K562 (cell line): ENCODE measurements around the gene PES1. TPM values are rescaled to one million over a fixed set of nuclear protein-coding genes. Genes with fewer than 3 reads are reported as not detected.

Experiments used
- ATAC-seq: fragments of 200-7000 bp; cut with Tn5 transposase; 3 replicates; pipeline ENCODE4 v1.9.1; 2020; ENCODE audit warnings: moderate library complexity
- BruUV-seq: library from RNA; stranded (reverse); fragments of 400-500 nt; replicated peaks from 2 replicates; lab custom pipeline; 2021; lab: Mats Ljungman, UMichigan
- CTCF ChIA-PET: fragments of 300-600 bp; formaldehyde crosslinking; extraction: SDS; loops from one replicate; lab custom pipeline; 2021; ENCODE audit warnings: low intra/inter-chr PET ratio; lab: Yijun Ruan, JAX
- POLR2A ChIA-PET: fragments of 300-600, 350-650 bp; sonication (Branson Sonifier 250); formaldehyde crosslinking; extraction: SDS; loops from one replicate; lab custom pipeline; 2021; ENCODE audit warnings: antibody characterized with exemption, inconsistent platforms; lab: Yijun Ruan, JAX
- DNase-seq, 4 experiments: peaks; one replicate each; pipeline versions ENCODE4 v3.0.0 to v3.0.0-alpha.2; 2011 to 2018; ENCODE audit warnings: low spot score in 3 of 4, mixed read lengths in 3 of 4; ENCODE audit errors: extremely low read depth in 1 of 4
- FAIRE-seq: peaks from 2 replicates; lab custom pipeline; 2011; peaks lifted over from hg19 to GRCh38; lab: Jason Lieb, UNC
- H2AFZ ChIP-seq: 2 replicates; pipeline ENCODE4 v1.6.0; 2011; ENCODE audit warnings: low read depth, low read length, control low read depth, inconsistent platforms
- H3K27ac ChIP-seq: fragments of 200-600 bp; 3 replicates; pipeline ENCODE4 v1.8.0; 2011; ENCODE audit warnings: low read depth, mild to moderate bottlenecking, control low read depth, inconsistent platforms, low read length, moderate library complexity, mixed read lengths; ENCODE audit errors: extremely low read depth
- H3K27me3 ChIP-seq, 2 experiments: fragments of 300-600 bp in 1 of 2; 2 replicates in 1 of 2; 3 replicates in 1 of 2; pipeline versions ENCODE4 v1.6.0 to v1.8.0; 2011; ENCODE audit warnings: inconsistent platforms in 2 of 2, low read length in 2 of 2, mild to moderate bottlenecking in 1 of 2, mixed read lengths in 1 of 2, moderate library complexity in 1 of 2; ENCODE audit not compliant: control insufficient read depth in 2 of 2, insufficient read depth in 2 of 2
- H3K36me3 ChIP-seq: fragments of 300-600 bp; 3 replicates; pipeline ENCODE4 v1.8.0; 2011; ENCODE audit warnings: mild to moderate bottlenecking, low read length, inconsistent platforms; ENCODE audit not compliant: control insufficient read depth, insufficient read depth
- H3K4me1 ChIP-seq, 2 experiments: fragments of 200-600 bp in 1 of 2; replicated peaks in 1 of 2; 2 replicates in 1 of 2; 3 replicates in 1 of 2; pipeline versions ENCODE4 v1.5.1 to v1.8.0; 2011; ENCODE audit warnings: inconsistent platforms in 2 of 2, low read length in 2 of 2, mild to moderate bottlenecking in 1 of 2, mixed read lengths in 1 of 2, moderate library complexity in 1 of 2; ENCODE audit not compliant: control insufficient read depth in 2 of 2, insufficient read depth in 2 of 2
- H3K4me2 ChIP-seq: 2 replicates; pipeline ENCODE4 v1.6.1; 2011; ENCODE audit warnings: low read length, control low read depth, inconsistent platforms, mixed read lengths; ENCODE audit not compliant: insufficient read depth
- H3K4me3 ChIP-seq: fragments of 200-600 bp; sonication (generic), shearing (Covaris generic); 2 replicates; pipeline ENCODE4 v1.5.1; 2016; ENCODE audit warnings: control low read depth, inconsistent platforms
- H3K79me2 ChIP-seq: fragments of 200-600 bp; 3 replicates; pipeline ENCODE4 v1.8.0; 2011; ENCODE audit warnings: low read length, inconsistent platforms; ENCODE audit not compliant: control insufficient read depth, insufficient read depth
- H3K9ac ChIP-seq, 2 experiments: 2 replicates each; pipeline versions ENCODE4 v1.6.0 to v1.6.1; 2011; ENCODE audit warnings: low read depth in 2 of 2, low read length in 2 of 2, control low read depth in 1 of 2, inconsistent platforms in 1 of 2, mild to moderate bottlenecking in 1 of 2, mixed read lengths in 1 of 2; ENCODE audit not compliant: insufficient read depth in 1 of 2
- H3K9me1 ChIP-seq: one replicate; pipeline ENCODE4 v1.6.0; 2011; ENCODE audit warnings: inconsistent platforms, mild to moderate bottlenecking, low read length, moderate library complexity; ENCODE audit not compliant: control insufficient read depth, insufficient read depth
- H3K9me3 ChIP-seq: replicated peaks from 2 replicates; pipeline ENCODE4 v1.5.1; 2011; ENCODE audit warnings: low read depth, low read length, inconsistent platforms; ENCODE audit not compliant: control insufficient read depth, insufficient read depth
- H4K20me1 ChIP-seq: replicated peaks from 2 replicates; pipeline ENCODE4 v1.6.1; 2011; ENCODE audit warnings: low read length, inconsistent platforms, mixed read lengths; ENCODE audit not compliant: control insufficient read depth, insufficient read depth
- ATF1 ChIP-seq, 2 experiments: fragments of 450-650 bp in 1 of 2; IDR thresholded peaks; 2 replicates each; pipeline ENCODE4 v1.6.1; 2016; ENCODE audit warnings: missing compliant biosample characterization in 1 of 2, missing genetic modification characterization in 1 of 2
- CBFB ChIP-seq: sonication (generic); formaldehyde crosslinking; IDR thresholded peaks from 2 replicates; pipeline ENCODE4 v1.4.0; 2020; ENCODE audit warnings: mild to moderate bottlenecking, missing genetic modification reagents
- CHD4 ChIP-seq: fragments of 200-600 bp; sonication (generic); IDR thresholded peaks from 3 replicates; pipeline ENCODE4 v1.6.1; 2012; ENCODE audit warnings: low read depth, mild to moderate bottlenecking, mixed read lengths, low read length, inconsistent platforms; ENCODE audit not compliant: insufficient read depth, insufficient replicate concordance, poor library complexity, severe bottlenecking
- ELK3 ChIP-seq: fragments of 450-650 bp; formaldehyde crosslinking; IDR thresholded peaks from 2 replicates; pipeline ENCODE4 v1.4.0; 2020; ENCODE audit warnings: mild to moderate bottlenecking
- FOXJ3 ChIP-seq: sonication (generic); formaldehyde crosslinking; IDR thresholded peaks from 2 replicates; pipeline ENCODE4 v1.4.0; 2020; ENCODE audit warnings: mild to moderate bottlenecking, missing genetic modification reagents
- HMG20A ChIP-seq: fragments of 450-650 bp; formaldehyde crosslinking; conservative IDR thresholded peaks from 2 replicates; pipeline ENCODE4 v1.4.0; 2020; ENCODE audit warnings: mild to moderate bottlenecking, mixed read lengths
- NKRF ChIP-seq: fragments of 450-650 bp; IDR thresholded peaks from 2 replicates; pipeline ENCODE4 v1.6.1; 2016; ENCODE audit warnings: borderline replicate concordance
- NR2F6 ChIP-seq: fragments of 450-650 bp; formaldehyde crosslinking; IDR thresholded peaks from 2 replicates; pipeline ENCODE4 v1.4.0; 2020; ENCODE audit warnings: mild to moderate bottlenecking
- PHF20 ChIP-seq: fragments of 450-650 bp; IDR thresholded peaks from 2 replicates; pipeline ENCODE4 v1.6.1; 2018; ENCODE audit not compliant: partially characterized antibody
- ZBTB33 ChIP-seq: sonication (generic); formaldehyde crosslinking; IDR thresholded peaks from 2 replicates; pipeline ENCODE4 v1.8.1; 2023; ENCODE audit warnings: mild to moderate bottlenecking, missing genetic modification reagents
- ZBTB9 ChIP-seq: fragments of 450-650 bp; formaldehyde crosslinking; IDR thresholded peaks from 2 replicates; pipeline ENCODE4 v1.4.0; 2020; ENCODE audit warnings: mild to moderate bottlenecking, moderate library complexity
- ZNF24 ChIP-seq: fragments of 450-650 bp; IDR thresholded peaks from 2 replicates; pipeline ENCODE4 v1.6.1; 2016
- ZNF41 ChIP-seq: fragments of 250-450 bp; sonication (Bioruptor Pico); conservative IDR thresholded peaks from 2 replicates; pipeline ENCODE4 v1.4.0; 2020; ENCODE audit warnings: mild to moderate bottlenecking
- whole genome bisulfite sequencing: fragments of 100-300 bp; shearing (Covaris generic); methylation state at CpG from one replicate; pipeline ENCODE4 v1.1.6; 2016; ENCODE audit warnings: low coverage, mixed read lengths; ENCODE audit not compliant: insufficient coverage; ENCODE audit errors: missing lambda C conversion rate; 5-methylcytosine and 5-hydroxymethylcytosine counted together
- in situ Hi-C: fragments of 300-500 bp; cut with MboI; formaldehyde crosslinking; loops from 4 replicates; pipeline ENCODE4 v1.15.0; 2018; ENCODE audit warnings: inconsistent platforms, mixed read lengths
- intact Hi-C: fragments of 100-400 bp; cut with micrococcal nuclease; formaldehyde crosslinking; loops from 2 replicates; pipeline ENCODE4 v1.14.2; 2022
- polyA plus RNA-seq, 8 experiments: library from polyadenylated mRNA; depleted of rRNA in 4 of 8; stranded (reverse) in 5 of 8; unstranded in 3 of 8; fragments of >200 nt; fragmentation: Nextera tagmentation in 2 of 8; fragmentation: Illumina TruSeq in 1 of 8; extraction: Ambion mirVana in 2 of 8; extraction: Trizol in 1 of 8; gene quantifications; 2 replicates each; pipeline versions ENCODE4 v1.2.1 to v1.2.3, GENCODE V29; 2011 to 2014; ENCODE audit warnings: inconsistent platforms in 1 of 8, missing spikeins in 1 of 8
- total RNA-seq, 7 experiments: library from RNA; depleted of rRNA in 6 of 7; stranded (reverse); fragments of >200 nt in 6 of 7; fragmentation: Illumina TruSeq in 2 of 7; extraction: Trizol in 2 of 7; gene quantifications; 2 replicates each; pipeline versions ENCODE4 v1.2.1 to v1.2.3, GENCODE V29; 2011 to 2021; ENCODE audit warnings: low replicate concordance in 1 of 7

Gene PES1
- total and polyA plus RNA-seq, 9 of the 15 experiments (the other 6 are each of a cell fraction or from before 2014, with no cell fraction given): 6.5 to 158 (median 94.3) TPM

GRCh38 chr22:30596199-30596598, 4.5 kb upstream of the PES1 start:
- Histone ChIP-seq H3K27ac (no peak overlapping the region), H4K20me1 (no peaks in the 10 kb centered on the region), H3K4me1 (no peaks in the 10 kb centered on the region), H3K9ac (no peak overlapping the region), H3K9me1 (no peaks in the 10 kb centered on the region), H2AFZ (no peak overlapping the region), H3K36me3 (no peaks in the 10 kb centered on the region), H3K4me3 (no peak overlapping the region), H3K9me3 (no peaks in the 10 kb centered on the region), H3K79me2 (peaks cover 7% of the 10 kb centered on the region), H3K4me2 (no peak overlapping the region), H3K27me3 (no peaks in the 10 kb centered on the region)
- intact Hi-C loops (no loop called here), in situ Hi-C loops (no loop called here)
- no peak for TF ChIP-seq NKRF
- no peak for TF ChIP-seq ZBTB9 (CRISPR knock-in tag)
- no peak for TF ChIP-seq ELK3 (CRISPR knock-in tag)
- TF ChIP-seq ZNF24: no peak
- no peak for TF ChIP-seq CBFB (CRISPR knock-in tag)
- no peak for TF ChIP-seq NR2F6 (CRISPR knock-in tag)
- no peak for TF ChIP-seq PHF20
- TF ChIP-seq ZNF41 (CRISPR knock-in tag): no peak
- TF ChIP-seq CHD4: no peak
- no peak for TF ChIP-seq FOXJ3 (CRISPR knock-in tag)
- TF ChIP-seq ZBTB33 (CRISPR knock-in tag): no peak
- no peak for TF ChIP-seq HMG20A (CRISPR knock-in tag)
- TF ChIP-seq ATF1 (CRISPR knock-in tag; IDR thresholded peaks at IDR 0.05): no peak
- TF ChIP-seq ATF1 (tag; IDR thresholded peaks at IDR 0.05): no peak
- FAIRE-seq (no peak), ATAC-seq (no peak), DNase-seq (no peak)
- ChIA-PET CTCF (no interaction called here), POLR2A (no interaction called here)
- BruUV-seq: no TSS peak
- 37% methylated on average over 2 of the region's 2 CpGs for WGBS
